NB4 (cell line): ENCODE results near the gene ADGRG7.

ENCODE experiments used
- MYC ChIP-seq: IDR thresholded peaks from 2 replicates; pipeline ENCODE4 v1.6.1; 2011; ENCODE audit warnings: low read depth, low read length
- POLR2A ChIP-seq: IDR thresholded peaks from 2 replicates; pipeline ENCODE4 v1.6.1; 2011; ENCODE audit warnings: mild to moderate bottlenecking; ENCODE audit not compliant: insufficient read length; ENCODE audit errors: extremely low read depth
- TF ChIP-seq, protein P1 (sequence below): IDR thresholded peaks from one replicate; pipeline ENCODE4 v1.5.1; 2012; ENCODE audit warnings: low read depth, low read length

DNA sequence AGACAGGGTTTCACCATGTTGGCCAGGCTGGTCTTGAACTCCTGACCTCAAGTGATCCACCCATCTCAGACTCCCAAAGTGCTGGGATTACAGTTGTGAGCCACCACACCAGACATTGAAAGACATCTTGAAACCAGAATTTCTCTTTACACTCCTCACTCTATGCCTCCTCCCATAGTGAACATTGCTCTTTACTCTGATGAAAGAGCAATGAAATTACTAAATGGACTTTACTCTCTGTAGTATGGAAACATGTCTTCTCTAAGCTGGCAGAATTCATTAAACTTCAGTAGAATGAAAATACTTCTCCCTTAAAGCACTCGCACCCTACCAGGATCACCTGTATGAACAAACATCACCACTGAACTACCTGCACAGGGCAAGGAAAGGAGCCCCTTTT is 72.1 kb downstream of the ADGRG7 start:
- TF ChIP-seq MYC, result no peak
- TF ChIP-seq POLR2A, result no peak
- TF ChIP-seq, protein P1, sequence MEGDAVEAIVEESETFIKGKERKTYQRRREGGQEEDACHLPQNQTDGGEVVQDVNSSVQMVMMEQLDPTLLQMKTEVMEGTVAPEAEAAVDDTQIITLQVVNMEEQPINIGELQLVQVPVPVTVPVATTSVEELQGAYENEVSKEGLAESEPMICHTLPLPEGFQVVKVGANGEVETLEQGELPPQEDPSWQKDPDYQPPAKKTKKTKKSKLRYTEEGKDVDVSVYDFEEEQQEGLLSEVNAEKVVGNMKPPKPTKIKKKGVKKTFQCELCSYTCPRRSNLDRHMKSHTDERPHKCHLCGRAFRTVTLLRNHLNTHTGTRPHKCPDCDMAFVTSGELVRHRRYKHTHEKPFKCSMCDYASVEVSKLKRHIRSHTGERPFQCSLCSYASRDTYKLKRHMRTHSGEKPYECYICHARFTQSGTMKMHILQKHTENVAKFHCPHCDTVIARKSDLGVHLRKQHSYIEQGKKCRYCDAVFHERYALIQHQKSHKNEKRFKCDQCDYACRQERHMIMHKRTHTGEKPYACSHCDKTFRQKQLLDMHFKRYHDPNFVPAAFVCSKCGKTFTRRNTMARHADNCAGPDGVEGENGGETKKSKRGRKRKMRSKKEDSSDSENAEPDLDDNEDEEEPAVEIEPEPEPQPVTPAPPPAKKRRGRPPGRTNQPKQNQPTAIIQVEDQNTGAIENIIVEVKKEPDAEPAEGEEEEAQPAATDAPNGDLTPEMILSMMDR, result no peak
